Neuron (in vitro differentiated cells): ENCODE data around the gene SNPH.

Source experiments
- H2AFZ ChIP-seq: one replicate; pipeline ENCODE4 v1.6.1; 2013; ENCODE audit warnings: low read depth, mild to moderate bottlenecking, inconsistent platforms, low read length, moderate library complexity
- H3K27me3 ChIP-seq: one replicate; pipeline ENCODE4 v1.6.1; 2013; ENCODE audit warnings: low read length; ENCODE audit not compliant: insufficient read depth
- H3K36me3 ChIP-seq: one replicate; pipeline ENCODE4 v1.6.1; 2013; ENCODE audit warnings: low read length; ENCODE audit not compliant: insufficient read depth
- H3K4me1 ChIP-seq: one replicate; pipeline ENCODE4 v1.6.1; 2013; ENCODE audit warnings: low read length; ENCODE audit not compliant: insufficient read depth
- H3K4me3 ChIP-seq: 2 replicates; pipeline ENCODE4 v1.5.1; 2013; ENCODE audit warnings: mild to moderate bottlenecking, low read length, moderate library complexity
- H3K9me3 ChIP-seq: one replicate; pipeline ENCODE4 v1.6.1; 2013; ENCODE audit warnings: low read length

The SNPH gene

DNA sequence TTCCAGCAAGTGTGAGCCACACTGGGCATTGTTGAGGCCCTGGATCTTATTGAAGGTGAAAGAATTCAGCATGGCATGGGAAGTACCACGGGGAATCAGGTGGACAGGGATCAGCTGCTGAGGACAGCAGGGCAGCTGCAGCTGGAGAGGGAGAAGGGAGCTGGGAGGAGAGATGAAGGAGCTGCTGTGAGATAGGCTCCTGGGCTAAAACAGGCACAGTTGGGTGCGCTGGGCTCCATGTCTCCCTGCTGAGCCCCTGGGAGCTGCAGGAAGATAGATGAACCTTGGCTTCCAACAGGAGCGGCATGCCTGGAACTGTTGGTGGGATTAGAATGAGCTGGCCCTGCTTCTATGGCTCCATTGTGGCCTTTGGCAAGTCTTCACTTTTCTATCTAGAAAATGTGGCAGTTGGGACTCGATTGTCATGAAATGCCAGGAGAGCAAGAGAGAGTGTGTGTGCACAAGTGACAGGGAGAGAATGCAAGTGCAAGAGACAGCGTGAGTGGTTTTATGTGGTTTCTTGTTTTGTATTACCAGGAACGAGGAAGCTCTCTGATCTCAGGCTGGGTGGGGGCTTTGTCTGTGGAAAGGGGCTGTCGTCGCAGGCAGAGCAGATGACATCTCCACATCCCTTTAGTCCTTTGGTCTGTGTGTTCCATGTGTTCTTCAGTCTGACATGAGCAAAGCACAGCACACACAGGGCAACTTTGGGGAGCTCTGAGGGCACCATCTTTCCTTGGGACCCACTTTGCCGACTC, 20.4 kb downstream of the SNPH start:
- Histone ChIP-seq H2AFZ (no peak overlapping the region), H3K27me3 (peaks cover 37% of the 10 kb centered on the region), H3K4me1 (no peaks in the 10 kb centered on the region), H3K9me3 (no peaks in the 10 kb centered on the region), H3K36me3 (no peaks in the 10 kb centered on the region), H3K4me3 (no peak overlapping the region)

- H3K27me3 ChIP-seq, result peaks cover 38% of the 10 kb centered on the region
- no peaks in the 10 kb centered on the region for H3K9me3 ChIP-seq
- no peak overlapping the region for H3K4me3 ChIP-seq
- H3K4me1 ChIP-seq, result no peaks in the 10 kb centered on the region
- H3K36me3 ChIP-seq, result no peaks in the 10 kb centered on the region
- H2AFZ ChIP-seq, result no peak overlapping the region
Observed at GRCh38 chr20:1287306-1287705, 21.2 kb downstream of the SNPH start.

DNA sequence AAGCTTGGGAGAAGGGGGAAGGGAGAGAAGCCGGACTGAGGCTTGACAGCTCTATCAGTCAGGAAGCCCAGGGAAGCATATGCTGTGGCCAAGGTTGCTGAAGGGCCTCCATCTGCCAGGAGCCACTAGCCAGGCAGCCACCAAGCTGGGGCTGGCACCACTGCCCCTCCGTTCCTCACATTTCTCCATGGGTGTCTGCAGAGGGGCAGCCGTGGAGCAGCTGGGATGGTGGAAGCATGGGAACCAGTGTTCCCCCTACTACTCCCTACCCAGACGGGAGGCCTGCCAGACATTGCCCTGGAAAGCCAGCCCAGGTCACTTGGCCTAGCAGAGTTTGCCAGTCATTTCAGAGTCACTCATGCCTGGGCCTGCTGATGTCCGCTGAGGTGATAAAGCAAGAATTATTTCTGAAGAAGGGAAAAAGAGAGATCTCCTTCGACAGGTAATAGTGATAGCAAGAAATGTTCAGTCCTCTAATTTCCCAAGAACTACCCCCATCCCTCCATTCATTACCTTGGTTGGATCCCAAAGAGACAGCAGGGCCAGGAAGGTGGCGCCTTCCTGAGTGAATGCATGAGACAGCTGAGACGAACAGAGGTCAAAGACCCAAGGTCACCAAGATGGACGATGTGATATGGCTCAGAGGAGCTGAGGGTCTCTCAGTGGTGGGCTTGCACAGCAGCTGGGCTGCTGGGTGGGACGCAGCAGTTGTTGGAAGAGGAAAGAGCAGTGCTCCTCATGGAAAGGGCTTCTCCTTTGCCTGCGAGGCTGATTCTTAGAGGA, 21.9 kb downstream of the SNPH start:
- H3K4me3 ChIP-seq, result no peak overlapping the region
- no peaks in the 10 kb centered on the region for H3K4me1 ChIP-seq
- H3K36me3 ChIP-seq, result no peaks in the 10 kb centered on the region
- H3K9me3 ChIP-seq, result no peaks in the 10 kb centered on the region
- no peak overlapping the region for H2AFZ ChIP-seq
- peaks cover 32% of the 10 kb centered on the region for H3K27me3 ChIP-seq

GRCh38 chr20:1291191-1291741, 25.2 kb downstream of the SNPH start:
- H3K4me3 ChIP-seq, result no peak overlapping the region
- no peaks in the 10 kb centered on the region for H3K36me3 ChIP-seq
- H3K4me1 ChIP-seq, result no peaks in the 10 kb centered on the region
- H3K27me3 ChIP-seq, result peaks cover 23% of the 10 kb centered on the region
- H3K9me3 ChIP-seq, result no peaks in the 10 kb centered on the region
- no peak overlapping the region for H2AFZ ChIP-seq

- Histone ChIP-seq H2AFZ (no peak overlapping the region), H3K4me1 (no peaks in the 10 kb centered on the region), H3K36me3 (no peaks in the 10 kb centered on the region), H3K27me3 (peaks cover 21% of the 10 kb centered on the region), H3K9me3 (no peaks in the 10 kb centered on the region), H3K4me3 (no peak overlapping the region)
Observed at GRCh38 chr20:1292620-1293019, 26.5 kb downstream of the SNPH start.

- no peaks in the 10 kb centered on the region for H3K36me3 ChIP-seq
- no peak overlapping the region for H3K4me3 ChIP-seq
- H3K9me3 ChIP-seq, result no peaks in the 10 kb centered on the region
- H3K27me3 ChIP-seq, result peaks cover 21% of the 10 kb centered on the region
- no peaks in the 10 kb centered on the region for H3K4me1 ChIP-seq
- no peak overlapping the region for H2AFZ ChIP-seq
Observed at GRCh38 chr20:1293641-1294379, 27.7 kb downstream of the SNPH start.

DNA sequence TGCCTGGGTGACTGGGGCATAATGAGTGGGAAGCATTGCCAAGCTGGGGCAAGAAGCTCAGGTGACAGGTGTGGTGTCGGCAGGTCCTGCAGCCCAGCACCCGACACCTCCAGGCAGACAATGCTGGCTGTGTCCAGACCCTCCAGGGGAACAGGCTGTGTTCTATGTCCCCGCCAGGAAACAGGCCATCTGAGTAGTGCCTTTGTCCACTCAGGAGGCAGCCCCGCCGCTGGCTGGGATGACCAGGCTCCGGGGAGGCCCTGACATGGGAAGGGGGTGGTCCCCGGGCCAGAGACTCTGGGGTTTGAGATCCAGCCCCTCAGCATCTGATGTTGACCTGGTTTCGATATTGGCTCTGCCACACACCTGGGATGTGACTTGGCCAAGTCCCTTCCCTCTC, 28.4 kb downstream of the SNPH start:
- Histone ChIP-seq H3K4me3 (no peak overlapping the region), H3K27me3 (peaks cover 21% of the 10 kb centered on the region), H3K36me3 (no peaks in the 10 kb centered on the region), H3K9me3 (no peaks in the 10 kb centered on the region), H2AFZ (no peak overlapping the region), H3K4me1 (no peaks in the 10 kb centered on the region)

DNA sequence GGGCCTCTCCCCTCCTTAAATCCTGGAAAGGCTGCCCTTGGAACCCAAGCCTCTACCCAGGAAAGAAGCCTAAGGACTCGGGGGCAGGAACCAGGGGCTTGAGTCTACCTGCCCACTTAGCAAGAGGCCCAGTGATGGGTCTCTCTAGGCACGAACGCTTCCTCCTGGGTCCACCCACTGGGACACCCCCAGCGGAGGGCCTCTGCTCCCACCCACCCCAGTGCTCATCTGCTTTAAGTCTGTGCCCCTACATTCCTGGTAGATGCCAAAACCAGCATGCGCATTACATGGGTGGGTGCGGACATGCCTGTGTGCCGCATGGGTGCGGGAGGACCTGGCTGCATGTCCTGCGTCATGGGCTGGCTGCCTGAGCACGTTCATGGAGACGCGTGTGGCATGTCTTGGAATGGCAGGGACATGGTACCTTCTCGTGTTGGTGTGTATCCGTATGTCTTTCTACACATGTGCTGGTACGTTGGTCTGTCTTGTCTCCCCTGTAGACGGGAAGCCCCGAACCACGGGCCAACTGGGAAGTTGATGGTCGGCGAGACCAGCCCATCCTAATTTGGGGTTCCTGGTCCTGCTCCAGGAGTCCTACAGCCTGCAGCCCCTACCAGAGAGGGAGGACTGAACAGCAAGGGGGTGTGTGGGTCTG, 29.3 kb downstream of the SNPH start:
- Histone ChIP-seq H3K36me3 (no peaks in the 10 kb centered on the region), H3K27me3 (peaks cover 21% of the 10 kb centered on the region), H3K4me3 (no peak overlapping the region), H2AFZ (no peak overlapping the region), H3K4me1 (no peaks in the 10 kb centered on the region), H3K9me3 (no peaks in the 10 kb centered on the region)

DNA sequence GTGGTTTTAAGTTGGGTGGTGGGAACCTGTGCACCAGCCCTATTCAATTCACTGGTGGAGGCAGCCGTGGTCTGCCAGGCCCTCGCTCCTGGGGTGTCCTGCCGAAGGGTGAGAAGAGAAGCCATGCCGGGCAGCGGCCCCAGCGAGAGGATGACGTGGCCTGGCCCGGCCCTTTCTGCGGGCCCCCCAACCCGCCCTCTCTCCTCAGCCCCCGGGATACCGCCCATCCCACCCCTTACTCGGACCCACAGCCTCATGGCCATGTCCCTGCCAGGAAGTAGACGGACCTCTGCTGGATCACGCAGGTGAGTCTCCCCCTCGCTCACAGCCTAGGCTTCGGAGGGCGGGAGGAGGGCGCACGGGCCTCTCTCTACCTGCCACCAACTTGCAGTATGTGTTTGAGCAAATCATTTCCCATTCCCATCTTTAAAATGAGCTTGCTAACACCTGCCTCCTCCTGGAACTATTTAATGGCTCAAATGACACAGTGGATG, 30.1 kb downstream of the SNPH start:
- peaks cover 19% of the 10 kb centered on the region for H3K27me3 ChIP-seq
- no peaks in the 10 kb centered on the region for H3K9me3 ChIP-seq
- H3K4me1 ChIP-seq, result no peaks in the 10 kb centered on the region
- no peaks in the 10 kb centered on the region for H3K36me3 ChIP-seq
- no peak overlapping the region for H3K4me3 ChIP-seq
- H2AFZ ChIP-seq, result no peak overlapping the region

- H3K4me3 ChIP-seq, result no peak overlapping the region
- peaks cover 13% of the 10 kb centered on the region for H3K27me3 ChIP-seq
- H3K4me1 ChIP-seq, result no peaks in the 10 kb centered on the region
- H3K36me3 ChIP-seq, result no peaks in the 10 kb centered on the region
- H3K9me3 ChIP-seq, result no peaks in the 10 kb centered on the region
- H2AFZ ChIP-seq, result no peak overlapping the region
Observed at GRCh38 chr20:1296922-1297321, 30.8 kb downstream of the SNPH start.

- Histone ChIP-seq H3K9me3 (no peaks in the 10 kb centered on the region), H2AFZ (no peak overlapping the region), H3K27me3 (peaks cover 9% of the 10 kb centered on the region), H3K4me1 (no peaks in the 10 kb centered on the region), H3K36me3 (no peaks in the 10 kb centered on the region), H3K4me3 (no peak overlapping the region)
Observed at GRCh38 chr20:1297486-1297885, 31.4 kb downstream of the SNPH start.

- H3K4me1 ChIP-seq, result no peaks in the 10 kb centered on the region
- no peak overlapping the region for H2AFZ ChIP-seq
- H3K27me3 ChIP-seq, result peaks cover 9% of the 10 kb centered on the region
- no peaks in the 10 kb centered on the region for H3K36me3 ChIP-seq
- no peak overlapping the region for H3K4me3 ChIP-seq
- H3K9me3 ChIP-seq, result no peaks in the 10 kb centered on the region
Observed at GRCh38 chr20:1298166-1298565, 32.1 kb downstream of the SNPH start.
